ENCODE data around the gene SERPINA1. TPM values are rescaled to one million over a fixed set of nuclear protein-coding genes. Genes with fewer than 3 reads are reported as not detected.

Gene SERPINA1
- total RNA-seq, 1 experiment from 2014 or later: 4.9 TPM

- Histone ChIP-seq H3K27ac (ENCODE audit: low read length) (no peak overlapping the region), H3K36me3 (ENCODE audit: control insufficient read depth, insufficient read depth, low read length) (no peaks in the 10 kb centered on the region), H3K27me3 (ENCODE audit: control insufficient read depth, insufficient read depth, low read length) (no peaks in the 10 kb centered on the region), H3K4me1 (ENCODE audit: control insufficient read depth, insufficient read depth, low read length) (no peaks in the 10 kb centered on the region), H3K4me3 (ENCODE audit: low read depth in 2 of 2, low read length in 2 of 2) (no peak overlapping the region), H3K9me3 (ENCODE audit: control insufficient read depth, insufficient read depth, low read depth, low read length) (no peaks in the 10 kb centered on the region)
- CTCF ChIA-PET: no interaction called here
- ATAC-seq: no peak
- POLR2A ChIA-PET: no interaction called here
- intact Hi-C loops (cut with micrococcal nuclease; ENCODE audit: unreplicated experiment): no loop called here
- in situ Hi-C loops (cut with HindIII; ENCODE audit: low pct_unique_long_range_greater_than_20kb, low sequenced_read_pairs): no loop called here
- no TSS peak for BruUV-seq (replicated peaks)
- TF ChIP-seq TCF7L2 (IDR thresholded peaks at IDR 0.05; ENCODE audit: low read depth, low read length) (no peak), POLR2AphosphoS5 (IDR thresholded peaks at IDR 0.05; ENCODE audit: low read depth, low read length) (no peak), SIN3A (IDR thresholded peaks at IDR 0.05; ENCODE audit: borderline replicate concordance, insufficient read depth, low read depth, low read length) (no peak), REST (IDR thresholded peaks at IDR 0.05; ENCODE audit: insufficient read depth in 1 of 2, low read depth in 2 of 2, low read length in 1 of 2) (no peak)
- TF ChIP-seq, protein P1, sequence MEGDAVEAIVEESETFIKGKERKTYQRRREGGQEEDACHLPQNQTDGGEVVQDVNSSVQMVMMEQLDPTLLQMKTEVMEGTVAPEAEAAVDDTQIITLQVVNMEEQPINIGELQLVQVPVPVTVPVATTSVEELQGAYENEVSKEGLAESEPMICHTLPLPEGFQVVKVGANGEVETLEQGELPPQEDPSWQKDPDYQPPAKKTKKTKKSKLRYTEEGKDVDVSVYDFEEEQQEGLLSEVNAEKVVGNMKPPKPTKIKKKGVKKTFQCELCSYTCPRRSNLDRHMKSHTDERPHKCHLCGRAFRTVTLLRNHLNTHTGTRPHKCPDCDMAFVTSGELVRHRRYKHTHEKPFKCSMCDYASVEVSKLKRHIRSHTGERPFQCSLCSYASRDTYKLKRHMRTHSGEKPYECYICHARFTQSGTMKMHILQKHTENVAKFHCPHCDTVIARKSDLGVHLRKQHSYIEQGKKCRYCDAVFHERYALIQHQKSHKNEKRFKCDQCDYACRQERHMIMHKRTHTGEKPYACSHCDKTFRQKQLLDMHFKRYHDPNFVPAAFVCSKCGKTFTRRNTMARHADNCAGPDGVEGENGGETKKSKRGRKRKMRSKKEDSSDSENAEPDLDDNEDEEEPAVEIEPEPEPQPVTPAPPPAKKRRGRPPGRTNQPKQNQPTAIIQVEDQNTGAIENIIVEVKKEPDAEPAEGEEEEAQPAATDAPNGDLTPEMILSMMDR (IDR thresholded peaks at IDR 0.05): no peak
- DNase-seq (ENCODE audit: low read depth, low spot score): no peak
Measured at GRCh38 chr14:94364037-94364436, 24.4 kb downstream of the SERPINA1 start.

- Histone ChIP-seq H3K4me3 (ENCODE audit: low read depth in 2 of 2, low read length in 2 of 2) (no peak overlapping the region), H3K27me3 (ENCODE audit: control insufficient read depth, insufficient read depth, low read length) (no peaks in the 10 kb centered on the region), H3K9me3 (ENCODE audit: control insufficient read depth, insufficient read depth, low read depth, low read length) (no peaks in the 10 kb centered on the region), H3K27ac (ENCODE audit: low read length) (no peak overlapping the region), H3K4me1 (ENCODE audit: control insufficient read depth, insufficient read depth, low read length) (no peaks in the 10 kb centered on the region), H3K36me3 (ENCODE audit: control insufficient read depth, insufficient read depth, low read length) (no peaks in the 10 kb centered on the region)
- 0 out of 2 replicates have a peak, but pooled peaks have one; percentile 34 for ATAC-seq
- TF ChIP-seq SIN3A (IDR thresholded peaks at IDR 0.05; ENCODE audit: borderline replicate concordance, insufficient read depth, low read depth, low read length) (no peak), POLR2AphosphoS5 (IDR thresholded peaks at IDR 0.05; ENCODE audit: low read depth, low read length) (no peak), REST (IDR thresholded peaks at IDR 0.05; ENCODE audit: insufficient read depth in 1 of 2, low read depth in 2 of 2, low read length in 1 of 2) (no peak), TCF7L2 (IDR thresholded peaks at IDR 0.05; ENCODE audit: low read depth, low read length) (no peak)
- TF ChIP-seq, protein P1 (IDR thresholded peaks at IDR 0.05): no peak
- intact Hi-C loops (cut with micrococcal nuclease; ENCODE audit: unreplicated experiment) (no loop called here), in situ Hi-C loops (cut with HindIII; ENCODE audit: low pct_unique_long_range_greater_than_20kb, low sequenced_read_pairs) (no loop called here)
- no peak for DNase-seq (ENCODE audit: low read depth, low spot score)
- no TSS peak for BruUV-seq (replicated peaks)
- CTCF ChIA-PET: no interaction called here
- POLR2A ChIA-PET: no interaction called here
Measured at GRCh38 chr14:94363151-94363624, 25.2 kb downstream of the SERPINA1 start.

Data from Panc1 (cell line).